Posterior vena cava (tissue), 2 donors: ENCODE results near the gene GNGT2. TPM values are rescaled to one million over a fixed set of nuclear protein-coding genes. Genes with fewer than 3 reads are reported as not detected.

ENCODE experiments used
- DNase-seq: peaks from one replicate; pipeline ENCODE4 v3.0.0-alpha.2; 2020; ENCODE audit warnings: low spot score
- intact Hi-C, 2 donors: fragments of 100-400 bp; cut with DNase I; formaldehyde crosslinking; loops; one replicate each; pipeline versions ENCODE4 v1.14.1 to v1.14.2; 2022 to 2023
- long read RNA-seq, 2 donors: library from polyadenylated mRNA; unstranded; transcript quantifications; one replicate each; pipeline ENCODE4 v2.0.0, GENCODE V29; 2020 to 2021
- total RNA-seq, 2 donors: library from RNA; stranded (reverse); fragmentation: NEBNext Ultra II Directional; extraction: Animal tissue kit (Norgen Biotek cat#: 25700); gene quantifications; one replicate each; pipeline ENCODE4 v1.2.1, GENCODE V29; 2021
- donor health status: DM: yes; HTN: yes; CAD: no.
- donor health status: DM: yes; HTN: yes; CAD: no.

GNGT2 gene
- 1 to 10 TPM; 2.1 to 2.3 TPM for total RNA-seq
- long read RNA-seq, donor 1 = 0 reads
- long read RNA-seq, donor 2, partial matches to known transcripts = 0 of 1 reads
- long read RNA-seq, donor 2, other reads (novel, unspliced or antisense) = 1 of 1 reads

GRCh38 chr17:49210158-49211029 is at the start of gene GNGT2, which contains the start of gene ABI3:
GNGT2 (minus strand) TSS chr17:49210574; CDS start chr17:49207422, 3,152 bp downstream.
ABI3 (plus strand) TSS chr17:49210707; CDS start chr17:49210725, 18 bp downstream.
- no peak for DNase-seq
- intact Hi-C loops = loop anchor here in 1 of 2 donors (10.0 kb wide), 1 partner anchor 184 kb away; no protein-coding TSS in a partner anchor

- no peak for DNase-seq
- intact Hi-C loops = no loop called here
Measured at GRCh38 chr17:49259663-49260010, 49.3 kb upstream of the GNGT2 start.

GRCh38 chr17:49258394-49258793 is 48.0 kb upstream of the GNGT2 start:
- intact Hi-C loops = no loop called here
- no peak for DNase-seq

GRCh38 chr17:49255125-49255524 is 44.8 kb upstream of the GNGT2 start:
- no peak for DNase-seq
- intact Hi-C loops = no loop called here

GRCh38 chr17:49254066-49254465 is 43.7 kb upstream of the GNGT2 start:
- no peak for DNase-seq
- intact Hi-C loops = no loop called here

GRCh38 chr17:49252148-49252695 is 41.8 kb upstream of the GNGT2 start:
- no peak for DNase-seq
- intact Hi-C loops = no loop called here

GRCh38 chr17:49249890-49250522 is 39.6 kb upstream of the GNGT2 start:
- DNase-seq = no peak
- intact Hi-C loops = no loop called here

- intact Hi-C loops = no loop called here
- peak; percentile 81 for DNase-seq
Measured at GRCh38 chr17:49249292-49249794, 39.0 kb upstream of the GNGT2 start.

- intact Hi-C loops = no loop called here
Measured at GRCh38 chr17:49247944-49248343, 37.6 kb upstream of the GNGT2 start.

GRCh38 chr17:49244839-49245238 is 34.5 kb upstream of the GNGT2 start:
- intact Hi-C loops = no loop called here
- DNase-seq = no peak

More at GRCh38 chr17:49247944-49248343, 37.6 kb upstream of the GNGT2 start:
- no peak for DNase-seq

- no peak for DNase-seq
- intact Hi-C loops = no loop called here
Measured at GRCh38 chr17:49242813-49243212, 32.4 kb upstream of the GNGT2 start.

- intact Hi-C loops = no loop called here
- no peak for DNase-seq
Measured at GRCh38 chr17:49241692-49242397, 31.5 kb upstream of the GNGT2 start.

GRCh38 chr17:49241040-49241439 is 30.7 kb upstream of the GNGT2 start:
- intact Hi-C loops = no loop called here
- DNase-seq = no peak

GRCh38 chr17:49240619-49241018 is 30.2 kb upstream of the GNGT2 start:
- no peak for DNase-seq
- intact Hi-C loops = no loop called here

GRCh38 chr17:49239963-49240362 is 29.6 kb upstream of the GNGT2 start:
- no peak for DNase-seq
- intact Hi-C loops = no loop called here

- intact Hi-C loops = no loop called here
- no peak for DNase-seq
Measured at GRCh38 chr17:49235896-49236295, 25.5 kb upstream of the GNGT2 start.

GRCh38 chr17:49234509-49235080 is 24.2 kb upstream of the GNGT2 start:
- intact Hi-C loops = no loop called here
- no peak for DNase-seq

- intact Hi-C loops = no loop called here
- DNase-seq = no peak
Measured at GRCh38 chr17:49231563-49231894, 21.2 kb upstream of the GNGT2 start.
